OCI-LY7 (cell line): ENCODE data around the gene CDH16. TPM values are rescaled to one million over a fixed set of nuclear protein-coding genes. Genes with fewer than 3 reads are reported as not detected.

Source experiments
- BruUV-seq: library from RNA; stranded (reverse); fragments of 400-500 nt; replicated peaks from 2 replicates; lab custom pipeline; 2021; lab: Mats Ljungman, UMichigan
- CTCF ChIA-PET: fragments of 300-600 bp; sonication (Branson Sonifier 250); formaldehyde crosslinking; loops from one replicate; lab custom pipeline; 2022; ENCODE audit warnings: antibody characterized with exemption; ENCODE audit not compliant: unreplicated experiment; lab: Charles Lee
- POLR2A ChIA-PET: fragments of 300-600 bp; sonication (Branson Sonifier 250); formaldehyde crosslinking; loops from one replicate; lab custom pipeline; 2022; ENCODE audit warnings: antibody characterized with exemption; lab: Charles Lee
- DNase-seq: peaks from one replicate; pipeline ENCODE4 v3.0.0-alpha.2; 2015; ENCODE audit warnings: low spot score
- H2AFZ ChIP-seq: fragments of 200-600 bp; sonication (generic), shearing (Covaris generic); 2 replicates; pipeline ENCODE4 v1.6.1; 2014; ENCODE audit warnings: mild to moderate bottlenecking, antibody characterized with exemption, low read length, moderate library complexity
- H3K27ac ChIP-seq: fragments of 200-600 bp; sonication (generic); 2 replicates; pipeline ENCODE4 v1.5.1; 2014; ENCODE audit warnings: mixed run types, low read depth, mild to moderate bottlenecking, moderate library complexity, low read length, inconsistent platforms; ENCODE audit not compliant: poor library complexity, severe bottlenecking
- H3K36me3 ChIP-seq: fragments of 200-600 bp; sonication (generic); 2 replicates; pipeline ENCODE4 v1.6.1; 2014; ENCODE audit warnings: mild to moderate bottlenecking, antibody characterized with exemption, low read length, moderate library complexity, mixed read lengths; ENCODE audit not compliant: insufficient read depth
- H3K4me1 ChIP-seq: fragments of 200-600 bp; sonication (generic); 2 replicates; pipeline ENCODE4 v1.5.1; 2014; ENCODE audit warnings: mild to moderate bottlenecking, low read length; ENCODE audit not compliant: insufficient read depth, poor library complexity, severe bottlenecking
- H3K4me2 ChIP-seq: fragments of 200-600 bp; sonication (generic); 2 replicates; pipeline ENCODE4 v1.6.1; 2014; ENCODE audit warnings: mild to moderate bottlenecking, low read length
- H3K4me3 ChIP-seq: fragments of 200-600 bp; sonication (generic); 2 replicates; pipeline ENCODE4 v1.5.1; 2014; ENCODE audit warnings: mild to moderate bottlenecking, low read depth, low read length; ENCODE audit not compliant: poor library complexity, severe bottlenecking
- H3K79me2 ChIP-seq: fragments of 200-600 bp; sonication (generic); 2 replicates; pipeline ENCODE4 v1.6.1; 2016; ENCODE audit warnings: low read depth, mild to moderate bottlenecking, low read length, moderate library complexity, mixed read lengths; ENCODE audit not compliant: insufficient read depth
- H3K9me2 ChIP-seq: fragments of 200-600 bp; sonication (generic); 2 replicates; pipeline ENCODE4 v1.6.1; 2016; ENCODE audit warnings: mild to moderate bottlenecking, low read length, mixed read lengths; ENCODE audit not compliant: insufficient read depth
- H3K9me3 ChIP-seq: fragments of 200-600 bp; sonication (generic); 2 replicates; pipeline ENCODE4 v1.6.1; 2014; ENCODE audit warnings: mild to moderate bottlenecking, mixed run types, low read length, mixed read lengths
- H4K20me1 ChIP-seq: fragments of 200-600 bp; sonication (generic); 2 replicates; pipeline ENCODE4 v1.6.1; 2014; ENCODE audit warnings: mild to moderate bottlenecking, antibody characterized with exemption, low read length, moderate library complexity, mixed read lengths; ENCODE audit not compliant: insufficient read depth
- EZH2phosphoT487 ChIP-seq: fragments of 200-600 bp; sonication (generic); IDR thresholded peaks from 2 replicates; pipeline ENCODE4 v1.6.1; 2018; ENCODE audit warnings: low read depth, borderline replicate concordance, mild to moderate bottlenecking, mixed run types, antibody characterized with exemption, low read length, moderate library complexity, mixed read lengths
- intact Hi-C: fragments of 100-400 bp; cut with micrococcal nuclease; formaldehyde crosslinking; loops from one replicate; pipeline ENCODE4 v1.10.0; 2022; ENCODE audit not compliant: unreplicated experiment
- total RNA-seq, 2 experiments: library from RNA; depleted of rRNA in 1 of 2; stranded (reverse); fragments of >200 nt in 1 of 2; shearing (Covaris generic) in 1 of 2; gene quantifications; 2 replicates each; pipeline ENCODE4 v1.2.3, GENCODE V29; 2014 to 2022
- TF ChIP-seq, protein P1 (sequence below): fragments of 200-600 bp; sonication (generic); conservative IDR thresholded peaks from 2 replicates; pipeline ENCODE4 v1.5.1; 2014; ENCODE audit warnings: mild to moderate bottlenecking, antibody characterized with exemption, low read length, moderate library complexity, mixed read lengths

CDH16 gene
- total RNA-seq, 2 experiments from 2014 or later = not detected

DNA sequence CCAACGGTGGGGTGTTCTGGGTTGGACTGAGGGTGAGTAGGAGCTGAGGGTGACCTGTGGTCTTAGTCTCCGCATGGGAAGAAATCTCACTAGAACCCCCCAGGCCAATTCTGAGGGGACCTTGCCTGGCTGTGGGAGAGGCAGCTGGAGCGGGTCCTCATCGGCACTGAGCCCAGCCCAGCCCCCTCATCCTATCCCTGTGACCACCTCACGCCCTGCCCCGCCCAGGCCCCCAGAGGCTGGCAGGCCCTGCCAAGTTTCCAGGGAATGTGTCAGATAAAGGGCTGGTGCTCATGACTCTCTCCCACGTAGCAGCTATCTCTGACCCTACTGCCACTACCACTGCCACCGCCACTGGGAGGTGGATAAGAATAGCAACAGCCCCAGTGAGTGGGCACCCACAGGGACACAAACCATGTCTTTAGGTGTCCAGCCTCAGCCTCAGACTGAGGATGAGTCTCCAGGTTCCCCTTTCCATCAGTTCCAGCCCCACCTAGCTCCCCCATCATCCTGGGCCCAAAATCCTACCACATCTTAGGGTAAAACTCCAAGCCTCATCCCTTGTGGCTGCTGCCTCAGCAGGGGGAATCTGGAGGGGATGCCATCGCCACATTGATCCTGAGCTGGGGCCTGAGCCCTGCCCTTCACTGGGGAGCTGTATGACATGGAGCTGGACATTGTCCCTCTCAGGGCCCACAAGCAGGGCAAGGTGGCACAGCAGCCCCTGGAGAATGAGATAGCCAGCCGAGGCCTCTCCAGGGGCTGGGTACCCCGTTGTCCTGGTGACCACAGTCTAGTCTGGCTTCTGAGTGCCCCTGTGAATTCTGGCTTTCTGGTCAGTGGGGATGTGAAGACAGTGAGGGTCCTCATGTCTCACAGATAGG is 14.9 kb downstream of the CDH16 start:
- TF ChIP-seq, protein P1, sequence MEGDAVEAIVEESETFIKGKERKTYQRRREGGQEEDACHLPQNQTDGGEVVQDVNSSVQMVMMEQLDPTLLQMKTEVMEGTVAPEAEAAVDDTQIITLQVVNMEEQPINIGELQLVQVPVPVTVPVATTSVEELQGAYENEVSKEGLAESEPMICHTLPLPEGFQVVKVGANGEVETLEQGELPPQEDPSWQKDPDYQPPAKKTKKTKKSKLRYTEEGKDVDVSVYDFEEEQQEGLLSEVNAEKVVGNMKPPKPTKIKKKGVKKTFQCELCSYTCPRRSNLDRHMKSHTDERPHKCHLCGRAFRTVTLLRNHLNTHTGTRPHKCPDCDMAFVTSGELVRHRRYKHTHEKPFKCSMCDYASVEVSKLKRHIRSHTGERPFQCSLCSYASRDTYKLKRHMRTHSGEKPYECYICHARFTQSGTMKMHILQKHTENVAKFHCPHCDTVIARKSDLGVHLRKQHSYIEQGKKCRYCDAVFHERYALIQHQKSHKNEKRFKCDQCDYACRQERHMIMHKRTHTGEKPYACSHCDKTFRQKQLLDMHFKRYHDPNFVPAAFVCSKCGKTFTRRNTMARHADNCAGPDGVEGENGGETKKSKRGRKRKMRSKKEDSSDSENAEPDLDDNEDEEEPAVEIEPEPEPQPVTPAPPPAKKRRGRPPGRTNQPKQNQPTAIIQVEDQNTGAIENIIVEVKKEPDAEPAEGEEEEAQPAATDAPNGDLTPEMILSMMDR = no peak
- TF ChIP-seq EZH2phosphoT487 = no peak
- H3K9me2 ChIP-seq = no peaks in the 10 kb centered on the region
- no peak overlapping the region for H3K4me2 ChIP-seq
- no peaks in the 10 kb centered on the region for H3K4me1 ChIP-seq
- CTCF ChIA-PET = no interaction called here
- H3K27ac ChIP-seq = no peak overlapping the region
- H2AFZ ChIP-seq = no peak overlapping the region
- no peaks in the 10 kb centered on the region for H3K79me2 ChIP-seq
- intact Hi-C loops = no loop called here
- no peaks in the 10 kb centered on the region for H3K9me3 ChIP-seq
- no peaks in the 10 kb centered on the region for H3K36me3 ChIP-seq
- POLR2A ChIA-PET = no interaction called here
- H4K20me1 ChIP-seq = no peaks in the 10 kb centered on the region
- H3K4me3 ChIP-seq = no peak overlapping the region
- no TSS peak for BruUV-seq
- no peak for DNase-seq

DNA sequence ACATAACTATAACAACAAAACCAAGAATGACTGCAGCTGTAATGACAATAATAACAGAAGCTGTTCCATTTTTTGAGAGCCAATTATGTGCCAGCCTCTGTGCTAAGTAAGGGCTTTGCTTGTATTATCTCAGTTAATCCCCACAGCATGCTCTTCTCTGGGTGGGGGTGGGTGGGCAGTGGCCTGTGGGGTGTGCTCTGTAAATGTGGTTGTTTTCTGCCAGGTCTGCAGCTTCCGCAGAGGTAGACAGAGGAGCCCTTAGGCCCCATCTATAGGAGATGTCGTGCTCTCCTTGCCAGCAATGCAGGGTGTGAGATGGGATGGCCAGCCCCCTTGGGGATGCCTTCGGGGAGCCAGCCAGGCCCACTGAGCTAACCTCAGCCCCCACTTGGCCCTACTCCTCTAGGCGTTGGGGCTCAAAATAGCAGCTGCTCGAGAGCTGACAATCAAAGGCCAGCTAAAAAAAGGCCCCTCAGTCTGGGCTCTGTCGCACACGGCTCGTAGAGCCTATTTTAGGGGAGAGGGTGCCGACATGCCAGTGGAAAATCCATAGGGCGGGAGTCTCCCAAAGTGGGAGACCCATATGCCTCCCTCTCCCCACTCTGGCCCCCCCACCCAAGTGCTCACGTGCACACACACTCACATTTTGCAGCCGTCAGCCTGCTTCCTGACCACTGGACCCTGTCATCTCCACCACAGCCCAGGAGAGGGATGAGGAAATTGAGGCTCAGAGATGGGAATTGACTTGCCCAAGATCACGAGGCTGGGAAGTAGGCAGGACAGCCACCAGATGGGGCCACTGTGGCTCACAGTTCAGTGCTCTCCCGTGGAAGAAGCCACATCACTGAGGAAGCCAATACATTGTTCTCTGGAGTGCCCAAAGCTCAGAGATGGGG is 15.8 kb downstream of the CDH16 start:
- no peak overlapping the region for H3K4me2 ChIP-seq
- H3K9me2 ChIP-seq = no peaks in the 10 kb centered on the region
- no peaks in the 10 kb centered on the region for H3K9me3 ChIP-seq
- ChIA-PET CTCF (interaction anchor here (0.6 kb wide), 1 partner anchor 9 kb away, joined by 5 read pairs; no protein-coding TSS in a partner anchor), POLR2A (no interaction called here)
- H2AFZ ChIP-seq = no peak overlapping the region
- no peaks in the 10 kb centered on the region for H3K4me1 ChIP-seq
- no peaks in the 10 kb centered on the region for H3K79me2 ChIP-seq
- intact Hi-C loops = no loop called here
- H3K4me3 ChIP-seq = no peak overlapping the region
- no TSS peak for BruUV-seq
- H3K27ac ChIP-seq = no peak overlapping the region
- no peaks in the 10 kb centered on the region for H4K20me1 ChIP-seq
- no peak for DNase-seq
- TF ChIP-seq EZH2phosphoT487 = no peak
- TF ChIP-seq, protein P1 = no peak
- H3K36me3 ChIP-seq = no peaks in the 10 kb centered on the region
